Non-pigmented ciliary epithelial cell (primary cell): ENCODE results near the gene OIP5.

Experiments used
- DNase-seq: peaks from one replicate; pipeline ENCODE4 v3.0.0-alpha.2; 2010; ENCODE audit warnings: low read depth

OIP5 gene

DNA sequence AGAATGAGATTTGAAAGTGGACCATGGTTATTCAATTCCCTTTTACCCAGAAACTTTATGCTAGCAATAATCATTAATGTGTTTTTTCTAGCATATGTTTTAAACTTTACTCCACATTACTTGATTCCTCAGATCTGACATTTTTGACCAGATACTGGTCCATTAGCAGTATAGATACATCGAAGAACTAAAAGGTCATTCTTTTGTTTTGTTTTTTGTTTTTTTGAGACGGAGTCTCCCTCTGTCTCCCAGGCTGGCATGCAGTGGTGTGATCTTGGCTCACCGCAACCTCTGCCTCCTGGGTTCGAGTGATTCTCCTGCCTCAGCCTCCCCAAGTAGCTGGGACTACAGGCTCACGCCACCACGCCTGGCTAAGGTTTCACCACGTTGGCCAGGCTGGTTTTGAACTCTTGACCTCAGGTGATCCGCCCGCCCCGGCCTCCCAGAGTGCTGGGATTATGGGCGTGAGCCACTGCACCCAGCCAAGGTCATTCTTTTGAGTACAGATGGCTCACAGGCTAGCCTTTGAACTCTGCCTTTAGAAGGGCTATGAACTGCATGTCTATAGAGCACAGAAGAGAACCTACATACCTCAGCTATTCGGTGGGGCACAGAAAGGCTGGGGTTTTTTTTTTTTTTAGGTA lies 72.7 kb downstream of the OIP5 start:
- no peak for DNase-seq
